Measurements from ENCODE around the gene POLR3A. TPM values are rescaled to one million over a fixed set of nuclear protein-coding genes. Genes with fewer than 3 reads are reported as not detected.
A peak's percentile ranks its signal among the peaks of the same experiment; 100 is the strongest.
"Not testable (repeated sequence)": the region's sequence is repeated elsewhere in the genome, so short reads cannot be mapped to it uniquely, and the experiment has no call there.

Gene POLR3A
- total RNA-seq (2021), result 13.1 and 14.9 TPM in 2 replicates
- Bru-seq, nascent RNA, result percentile 78 among the genes with signal in this experiment
- BruChase-seq, experiment 1, labeled RNA remaining after a 2-hour chase, result percentile 69 among the genes with signal in this experiment
- BruChase-seq, experiment 2, labeled RNA remaining after a 6-hour chase, result percentile 79 among the genes with signal in this experiment
- long read RNA-seq, full-length matches to known transcripts, result 2 of 17 reads
- long read RNA-seq, partial matches to known transcripts, result 5 of 17 reads
- long read RNA-seq, other reads (novel, unspliced or antisense), result 10 of 17 reads

DNA sequence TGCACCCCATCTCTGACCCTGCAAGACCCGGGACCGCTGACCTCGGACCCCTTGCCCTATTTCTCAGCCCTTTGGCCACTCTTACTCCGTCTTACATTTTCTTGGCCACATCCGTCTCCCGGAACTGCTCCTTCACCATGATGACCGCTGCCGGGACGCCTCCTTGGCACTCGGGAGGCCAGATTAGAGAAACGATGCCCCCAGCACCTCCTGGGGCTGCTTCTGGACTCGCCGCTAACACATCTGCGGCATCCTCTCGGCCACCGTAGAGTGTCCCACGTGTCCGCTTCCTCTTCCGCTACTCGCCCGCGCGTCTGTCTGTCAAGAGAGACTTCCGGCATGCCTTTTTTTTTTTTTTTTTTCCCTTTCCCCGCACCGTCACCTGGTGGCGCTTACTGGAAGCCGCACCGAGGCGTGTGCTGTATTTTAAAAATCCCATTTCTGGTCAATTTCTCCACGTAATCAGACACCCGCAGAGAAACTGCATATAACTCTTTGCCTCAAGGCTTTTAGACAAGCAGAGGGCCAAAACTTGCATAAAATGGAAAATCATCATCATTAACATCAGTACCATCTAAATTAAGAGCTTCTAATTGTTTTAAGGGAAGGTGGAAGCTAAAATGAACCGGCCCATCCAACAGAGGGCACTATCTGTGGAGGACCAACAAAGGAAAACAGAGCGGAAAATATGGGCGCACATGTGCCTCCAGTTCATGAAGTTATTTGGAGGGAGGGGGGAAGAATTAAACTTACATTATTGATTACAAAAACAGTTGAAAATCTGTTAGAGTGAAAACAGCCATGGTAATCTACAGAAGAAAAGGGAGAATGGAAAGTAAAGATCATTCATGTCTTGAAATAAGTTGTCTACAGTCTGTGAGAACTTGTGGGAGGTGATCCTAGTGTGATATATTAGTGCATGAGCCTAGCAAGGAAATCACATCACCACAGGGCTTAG is at the start of gene POLR3A:
Gene POLR3A, minus strand, starts transcription at position 247 of the 958 bp plus-strand sequence. Its CDS starts 108 bp downstream, at position 139.
- ChIA-PET CTCF (interaction anchor here (0.5 to 1.0 kb wide), 4 partner anchors 104 to 314 kb away, joined by 3 to 12 read pairs (median 6); no protein-coding TSS in a partner anchor), POLR2A (ENCODE audit: unreplicated experiment) (interaction anchor here (0.6 kb wide), 1 partner anchor 193 kb away, joined by 4 read pairs; no protein-coding TSS in a partner anchor)
- Histone ChIP-seq H3K79me2 (ENCODE audit: low read depth) (peaks cover 41% of the 10 kb centered on the region), H3K9me2 (ENCODE audit: insufficient read depth) (no peaks in the 10 kb centered on the region), H3K27ac (peak within 1 kb of the TSS; percentile 28), H3K36me3 (ENCODE audit: low read depth) (peaks cover 18% of the 10 kb centered on the region), H3K4me3 (peak within 1 kb of the TSS; percentile 74), H3K9me3 (ENCODE audit: insufficient read depth, low read depth) (no peaks in the 10 kb centered on the region), H3K27me3 (ENCODE audit: insufficient read depth, low read depth) (no peaks in the 10 kb centered on the region), H2AFZ (peak within 1 kb of the TSS; percentile 98), H3K4me2 (peak within 1 kb of the TSS; percentile 86), H3K4me1 (replicated peaks; ENCODE audit: insufficient read depth) (peaks cover 38% of the 10 kb centered on the region), H4K20me1 (ENCODE audit: insufficient read depth) (peaks cover 5% of the 10 kb centered on the region), H3F3A (ENCODE audit: insufficient read depth, low read depth) (peaks cover 24% of the 10 kb centered on the region)
- intact Hi-C loops (cut with micrococcal nuclease; ENCODE audit: unreplicated experiment), result loop anchor here (1.0 to 10.0 kb wide), 5 partner anchors 117 to 1168 kb away; no protein-coding TSS in a partner anchor
- TF ChIP-seq, protein P1, sequence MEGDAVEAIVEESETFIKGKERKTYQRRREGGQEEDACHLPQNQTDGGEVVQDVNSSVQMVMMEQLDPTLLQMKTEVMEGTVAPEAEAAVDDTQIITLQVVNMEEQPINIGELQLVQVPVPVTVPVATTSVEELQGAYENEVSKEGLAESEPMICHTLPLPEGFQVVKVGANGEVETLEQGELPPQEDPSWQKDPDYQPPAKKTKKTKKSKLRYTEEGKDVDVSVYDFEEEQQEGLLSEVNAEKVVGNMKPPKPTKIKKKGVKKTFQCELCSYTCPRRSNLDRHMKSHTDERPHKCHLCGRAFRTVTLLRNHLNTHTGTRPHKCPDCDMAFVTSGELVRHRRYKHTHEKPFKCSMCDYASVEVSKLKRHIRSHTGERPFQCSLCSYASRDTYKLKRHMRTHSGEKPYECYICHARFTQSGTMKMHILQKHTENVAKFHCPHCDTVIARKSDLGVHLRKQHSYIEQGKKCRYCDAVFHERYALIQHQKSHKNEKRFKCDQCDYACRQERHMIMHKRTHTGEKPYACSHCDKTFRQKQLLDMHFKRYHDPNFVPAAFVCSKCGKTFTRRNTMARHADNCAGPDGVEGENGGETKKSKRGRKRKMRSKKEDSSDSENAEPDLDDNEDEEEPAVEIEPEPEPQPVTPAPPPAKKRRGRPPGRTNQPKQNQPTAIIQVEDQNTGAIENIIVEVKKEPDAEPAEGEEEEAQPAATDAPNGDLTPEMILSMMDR (conservative IDR thresholded peaks at IDR 0.05), result peak; percentile 87
- no peak for TF ChIP-seq EZH2 (IDR thresholded peaks at IDR 0.05; ENCODE audit: low read depth)
- peak; percentile 93 to 96 for DNase-seq
- no TSS peak for BruUV-seq (replicated peaks)

DNA sequence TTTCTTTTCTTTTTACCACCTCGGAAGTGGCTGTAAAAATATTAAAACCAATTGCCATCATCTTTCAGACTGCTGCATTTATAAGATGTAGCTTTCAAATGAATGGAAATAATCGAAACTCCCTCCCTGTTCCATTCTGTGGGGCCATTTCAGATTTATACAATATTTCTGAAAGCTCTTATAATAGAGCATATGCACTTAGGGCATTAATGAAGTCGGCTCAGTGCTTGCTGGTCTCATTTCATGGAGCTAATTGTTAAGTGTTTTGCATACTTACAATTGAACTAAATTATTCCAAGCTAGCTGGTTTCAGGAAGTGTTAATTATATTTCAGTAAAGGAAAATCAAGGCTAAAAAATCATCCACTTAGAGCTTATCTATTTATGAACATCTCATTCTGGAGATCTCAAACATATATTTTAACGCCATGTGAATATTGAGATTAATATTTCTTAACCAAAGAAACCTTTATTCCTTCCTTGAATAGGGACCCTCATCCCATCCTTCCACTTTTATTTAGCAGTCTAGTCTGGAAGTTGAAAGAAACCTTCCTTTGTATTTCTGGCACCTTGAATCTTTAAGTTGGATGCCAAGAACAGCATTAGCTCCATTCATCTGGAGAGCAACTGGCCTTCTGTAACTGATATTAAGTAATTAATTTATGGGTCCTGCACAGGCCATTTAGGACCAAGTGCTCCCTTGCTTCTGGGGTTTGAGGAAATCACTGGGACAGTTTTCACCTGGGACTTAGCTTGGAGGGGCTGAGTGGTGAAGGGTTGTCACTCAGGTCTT is 49.4 kb upstream of the POLR3A start:
- intact Hi-C loops (cut with micrococcal nuclease; ENCODE audit: unreplicated experiment), result no loop called here
- Histone ChIP-seq H3K4me1 (replicated peaks; ENCODE audit: insufficient read depth) (no peaks in the 10 kb centered on the region), H3K27me3 (ENCODE audit: insufficient read depth, low read depth) (peaks cover 43% of the 10 kb centered on the region), H2AFZ (no peak overlapping the region), H3K36me3 (ENCODE audit: low read depth) (no peaks in the 10 kb centered on the region), H3K4me3 (no peak overlapping the region), H3K27ac (no peak overlapping the region), H3K79me2 (ENCODE audit: low read depth) (no peaks in the 10 kb centered on the region), H3K4me2 (no peak overlapping the region), H3K9me2 (ENCODE audit: insufficient read depth) (no peaks in the 10 kb centered on the region), H3K9me3 (ENCODE audit: insufficient read depth, low read depth) (no peaks in the 10 kb centered on the region), H4K20me1 (ENCODE audit: insufficient read depth) (no peaks in the 10 kb centered on the region), H3F3A (ENCODE audit: insufficient read depth, low read depth) (no peaks in the 10 kb centered on the region)
- DNase-seq, result no peak
- TF ChIP-seq, protein P1 (conservative IDR thresholded peaks at IDR 0.05), result no peak
- no peak for TF ChIP-seq EZH2 (IDR thresholded peaks at IDR 0.05; ENCODE audit: low read depth)
- BruUV-seq (replicated peaks), result no TSS peak
- POLR2A ChIA-PET (ENCODE audit: unreplicated experiment), result no interaction called here
- CTCF ChIA-PET, result interaction anchor here (0.6 kb wide), 1 partner anchor 188 kb away, joined by 4 read pairs; no protein-coding TSS in a partner anchor

DNA sequence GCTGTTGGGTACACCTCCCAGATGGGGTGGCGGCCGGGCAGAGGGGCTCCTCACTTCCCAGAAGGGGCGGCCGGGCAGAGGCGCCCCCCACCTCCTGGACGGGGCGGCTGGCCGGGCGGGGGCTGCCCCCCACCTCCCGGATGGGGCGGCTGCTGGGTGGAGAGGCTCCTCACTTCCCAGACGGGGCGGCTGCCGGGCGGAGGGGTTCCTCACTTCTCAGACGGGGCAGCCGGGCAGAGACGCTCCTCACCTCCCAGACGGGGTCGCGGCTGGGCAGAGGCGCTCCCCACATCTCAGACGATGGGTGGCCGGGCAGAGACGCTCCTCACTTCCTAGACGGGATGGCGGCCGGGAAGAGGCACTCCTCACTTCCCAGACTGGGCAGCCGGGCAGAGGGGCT is 46.5 kb upstream of the POLR3A start:
- H3K4me2 ChIP-seq; intact Hi-C loops (cut with micrococcal nuclease; ENCODE audit: unreplicated experiment); H3F3A ChIP-seq (ENCODE audit: insufficient read depth, low read depth); H4K20me1 ChIP-seq (ENCODE audit: insufficient read depth); CTCF ChIA-PET; H3K79me2 ChIP-seq (ENCODE audit: low read depth); BruUV-seq (replicated peaks); H3K36me3 ChIP-seq (ENCODE audit: low read depth); POLR2A ChIA-PET (ENCODE audit: unreplicated experiment); H2AFZ ChIP-seq; H3K9me3 ChIP-seq (ENCODE audit: insufficient read depth, low read depth); DNase-seq; H3K27ac ChIP-seq; H3K9me2 ChIP-seq (ENCODE audit: insufficient read depth); H3K4me3 ChIP-seq; H3K4me1 ChIP-seq (replicated peaks; ENCODE audit: insufficient read depth): not testable (repeated sequence)
- 0 out of 2 replicates have a peak, but pooled peaks cover 18% of the 10 kb centered on the region for H3K27me3 ChIP-seq (ENCODE audit: insufficient read depth, low read depth)
